ENCODE results near the gene MEF2D.

DNA sequence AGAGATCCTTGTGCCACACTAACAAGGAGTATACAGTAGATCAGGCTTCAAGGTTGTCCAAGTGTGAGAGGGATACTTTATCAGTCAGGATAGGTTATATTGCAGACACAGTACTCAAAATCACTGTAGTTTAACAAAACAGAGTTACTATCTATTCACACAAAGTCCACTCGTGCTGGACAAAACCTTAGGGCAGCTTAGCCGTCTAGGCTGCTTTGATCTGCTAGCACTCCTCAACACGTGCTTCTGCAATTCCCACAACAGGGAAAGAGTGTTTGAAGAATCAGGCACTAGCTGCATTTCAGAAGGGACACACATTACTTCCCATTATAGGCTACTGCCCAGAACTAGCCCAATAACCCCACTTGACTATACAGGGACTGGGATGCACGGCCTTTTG, 39.5 kb downstream of the MEF2D start:
- TF ChIP-seq, protein P1, sequence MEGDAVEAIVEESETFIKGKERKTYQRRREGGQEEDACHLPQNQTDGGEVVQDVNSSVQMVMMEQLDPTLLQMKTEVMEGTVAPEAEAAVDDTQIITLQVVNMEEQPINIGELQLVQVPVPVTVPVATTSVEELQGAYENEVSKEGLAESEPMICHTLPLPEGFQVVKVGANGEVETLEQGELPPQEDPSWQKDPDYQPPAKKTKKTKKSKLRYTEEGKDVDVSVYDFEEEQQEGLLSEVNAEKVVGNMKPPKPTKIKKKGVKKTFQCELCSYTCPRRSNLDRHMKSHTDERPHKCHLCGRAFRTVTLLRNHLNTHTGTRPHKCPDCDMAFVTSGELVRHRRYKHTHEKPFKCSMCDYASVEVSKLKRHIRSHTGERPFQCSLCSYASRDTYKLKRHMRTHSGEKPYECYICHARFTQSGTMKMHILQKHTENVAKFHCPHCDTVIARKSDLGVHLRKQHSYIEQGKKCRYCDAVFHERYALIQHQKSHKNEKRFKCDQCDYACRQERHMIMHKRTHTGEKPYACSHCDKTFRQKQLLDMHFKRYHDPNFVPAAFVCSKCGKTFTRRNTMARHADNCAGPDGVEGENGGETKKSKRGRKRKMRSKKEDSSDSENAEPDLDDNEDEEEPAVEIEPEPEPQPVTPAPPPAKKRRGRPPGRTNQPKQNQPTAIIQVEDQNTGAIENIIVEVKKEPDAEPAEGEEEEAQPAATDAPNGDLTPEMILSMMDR (IDR thresholded peaks at IDR 0.05) = no peak
- TF ChIP-seq POLR2A (IDR thresholded peaks at IDR 0.05) = no peak

Measured in adrenal gland (tissue), 5 donors.